ENCODE data around the gene VSTM1.

- TF ChIP-seq CTCF (IDR thresholded peaks at IDR 0.05) (no peak), POLR2AphosphoS5 (IDR thresholded peaks at IDR 0.05) (no peak)
Observed at GRCh38 chr19:54024660-54025059, 39.0 kb downstream of the VSTM1 start.

All from prostate gland (tissue), 2 donors.